Measurements from ENCODE around the gene GNB1L. TPM values are rescaled to one million over a fixed set of nuclear protein-coding genes. Genes with fewer than 3 reads are reported as not detected.

The GNB1L gene
- total and polyA plus RNA-seq, 9 of the 15 experiments (the other 6 are each of a cell fraction or from before 2014, with no cell fraction given) = 0.56 to 50.5 (median 10.2) TPM

GRCh38 chr22:19815093-19815822 is 39.4 kb downstream of the GNB1L start (continued):
- TF ChIP-seq CSDE1 (IDR thresholded peaks at IDR 0.05) = no peak
- no peak for TF ChIP-seq ZNF282 (CRISPR knock-in tag; IDR thresholded peaks at IDR 0.05)
- TF ChIP-seq, protein P1, sequence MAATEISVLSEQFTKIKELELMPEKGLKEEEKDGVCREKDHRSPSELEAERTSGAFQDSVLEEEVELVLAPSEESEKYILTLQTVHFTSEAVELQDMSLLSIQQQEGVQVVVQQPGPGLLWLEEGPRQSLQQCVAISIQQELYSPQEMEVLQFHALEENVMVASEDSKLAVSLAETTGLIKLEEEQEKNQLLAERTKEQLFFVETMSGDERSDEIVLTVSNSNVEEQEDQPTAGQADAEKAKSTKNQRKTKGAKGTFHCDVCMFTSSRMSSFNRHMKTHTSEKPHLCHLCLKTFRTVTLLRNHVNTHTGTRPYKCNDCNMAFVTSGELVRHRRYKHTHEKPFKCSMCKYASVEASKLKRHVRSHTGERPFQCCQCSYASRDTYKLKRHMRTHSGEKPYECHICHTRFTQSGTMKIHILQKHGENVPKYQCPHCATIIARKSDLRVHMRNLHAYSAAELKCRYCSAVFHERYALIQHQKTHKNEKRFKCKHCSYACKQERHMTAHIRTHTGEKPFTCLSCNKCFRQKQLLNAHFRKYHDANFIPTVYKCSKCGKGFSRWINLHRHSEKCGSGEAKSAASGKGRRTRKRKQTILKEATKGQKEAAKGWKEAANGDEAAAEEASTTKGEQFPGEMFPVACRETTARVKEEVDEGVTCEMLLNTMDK (IDR thresholded peaks at IDR 0.05; ENCODE audit: borderline replicate concordance, insufficient read depth, low read depth, low read length, poor library complexity, severe bottlenecking) = no peak
- no peak for TF ChIP-seq CBX8 (IDR thresholded peaks at IDR 0.05; ENCODE audit: borderline replicate concordance, extremely low read depth, low read depth, low read length, poor library complexity, severe bottlenecking)
- TF ChIP-seq ERF (CRISPR knock-in tag; IDR thresholded peaks at IDR 0.05) = peak; percentile 55
- peak; percentile 43; the same call in 1 of the 2 replicates for TF ChIP-seq PHF8 (IDR thresholded peaks at IDR 0.05; ENCODE audit: borderline replicate concordance, low read length)
- TF ChIP-seq, protein P2, sequence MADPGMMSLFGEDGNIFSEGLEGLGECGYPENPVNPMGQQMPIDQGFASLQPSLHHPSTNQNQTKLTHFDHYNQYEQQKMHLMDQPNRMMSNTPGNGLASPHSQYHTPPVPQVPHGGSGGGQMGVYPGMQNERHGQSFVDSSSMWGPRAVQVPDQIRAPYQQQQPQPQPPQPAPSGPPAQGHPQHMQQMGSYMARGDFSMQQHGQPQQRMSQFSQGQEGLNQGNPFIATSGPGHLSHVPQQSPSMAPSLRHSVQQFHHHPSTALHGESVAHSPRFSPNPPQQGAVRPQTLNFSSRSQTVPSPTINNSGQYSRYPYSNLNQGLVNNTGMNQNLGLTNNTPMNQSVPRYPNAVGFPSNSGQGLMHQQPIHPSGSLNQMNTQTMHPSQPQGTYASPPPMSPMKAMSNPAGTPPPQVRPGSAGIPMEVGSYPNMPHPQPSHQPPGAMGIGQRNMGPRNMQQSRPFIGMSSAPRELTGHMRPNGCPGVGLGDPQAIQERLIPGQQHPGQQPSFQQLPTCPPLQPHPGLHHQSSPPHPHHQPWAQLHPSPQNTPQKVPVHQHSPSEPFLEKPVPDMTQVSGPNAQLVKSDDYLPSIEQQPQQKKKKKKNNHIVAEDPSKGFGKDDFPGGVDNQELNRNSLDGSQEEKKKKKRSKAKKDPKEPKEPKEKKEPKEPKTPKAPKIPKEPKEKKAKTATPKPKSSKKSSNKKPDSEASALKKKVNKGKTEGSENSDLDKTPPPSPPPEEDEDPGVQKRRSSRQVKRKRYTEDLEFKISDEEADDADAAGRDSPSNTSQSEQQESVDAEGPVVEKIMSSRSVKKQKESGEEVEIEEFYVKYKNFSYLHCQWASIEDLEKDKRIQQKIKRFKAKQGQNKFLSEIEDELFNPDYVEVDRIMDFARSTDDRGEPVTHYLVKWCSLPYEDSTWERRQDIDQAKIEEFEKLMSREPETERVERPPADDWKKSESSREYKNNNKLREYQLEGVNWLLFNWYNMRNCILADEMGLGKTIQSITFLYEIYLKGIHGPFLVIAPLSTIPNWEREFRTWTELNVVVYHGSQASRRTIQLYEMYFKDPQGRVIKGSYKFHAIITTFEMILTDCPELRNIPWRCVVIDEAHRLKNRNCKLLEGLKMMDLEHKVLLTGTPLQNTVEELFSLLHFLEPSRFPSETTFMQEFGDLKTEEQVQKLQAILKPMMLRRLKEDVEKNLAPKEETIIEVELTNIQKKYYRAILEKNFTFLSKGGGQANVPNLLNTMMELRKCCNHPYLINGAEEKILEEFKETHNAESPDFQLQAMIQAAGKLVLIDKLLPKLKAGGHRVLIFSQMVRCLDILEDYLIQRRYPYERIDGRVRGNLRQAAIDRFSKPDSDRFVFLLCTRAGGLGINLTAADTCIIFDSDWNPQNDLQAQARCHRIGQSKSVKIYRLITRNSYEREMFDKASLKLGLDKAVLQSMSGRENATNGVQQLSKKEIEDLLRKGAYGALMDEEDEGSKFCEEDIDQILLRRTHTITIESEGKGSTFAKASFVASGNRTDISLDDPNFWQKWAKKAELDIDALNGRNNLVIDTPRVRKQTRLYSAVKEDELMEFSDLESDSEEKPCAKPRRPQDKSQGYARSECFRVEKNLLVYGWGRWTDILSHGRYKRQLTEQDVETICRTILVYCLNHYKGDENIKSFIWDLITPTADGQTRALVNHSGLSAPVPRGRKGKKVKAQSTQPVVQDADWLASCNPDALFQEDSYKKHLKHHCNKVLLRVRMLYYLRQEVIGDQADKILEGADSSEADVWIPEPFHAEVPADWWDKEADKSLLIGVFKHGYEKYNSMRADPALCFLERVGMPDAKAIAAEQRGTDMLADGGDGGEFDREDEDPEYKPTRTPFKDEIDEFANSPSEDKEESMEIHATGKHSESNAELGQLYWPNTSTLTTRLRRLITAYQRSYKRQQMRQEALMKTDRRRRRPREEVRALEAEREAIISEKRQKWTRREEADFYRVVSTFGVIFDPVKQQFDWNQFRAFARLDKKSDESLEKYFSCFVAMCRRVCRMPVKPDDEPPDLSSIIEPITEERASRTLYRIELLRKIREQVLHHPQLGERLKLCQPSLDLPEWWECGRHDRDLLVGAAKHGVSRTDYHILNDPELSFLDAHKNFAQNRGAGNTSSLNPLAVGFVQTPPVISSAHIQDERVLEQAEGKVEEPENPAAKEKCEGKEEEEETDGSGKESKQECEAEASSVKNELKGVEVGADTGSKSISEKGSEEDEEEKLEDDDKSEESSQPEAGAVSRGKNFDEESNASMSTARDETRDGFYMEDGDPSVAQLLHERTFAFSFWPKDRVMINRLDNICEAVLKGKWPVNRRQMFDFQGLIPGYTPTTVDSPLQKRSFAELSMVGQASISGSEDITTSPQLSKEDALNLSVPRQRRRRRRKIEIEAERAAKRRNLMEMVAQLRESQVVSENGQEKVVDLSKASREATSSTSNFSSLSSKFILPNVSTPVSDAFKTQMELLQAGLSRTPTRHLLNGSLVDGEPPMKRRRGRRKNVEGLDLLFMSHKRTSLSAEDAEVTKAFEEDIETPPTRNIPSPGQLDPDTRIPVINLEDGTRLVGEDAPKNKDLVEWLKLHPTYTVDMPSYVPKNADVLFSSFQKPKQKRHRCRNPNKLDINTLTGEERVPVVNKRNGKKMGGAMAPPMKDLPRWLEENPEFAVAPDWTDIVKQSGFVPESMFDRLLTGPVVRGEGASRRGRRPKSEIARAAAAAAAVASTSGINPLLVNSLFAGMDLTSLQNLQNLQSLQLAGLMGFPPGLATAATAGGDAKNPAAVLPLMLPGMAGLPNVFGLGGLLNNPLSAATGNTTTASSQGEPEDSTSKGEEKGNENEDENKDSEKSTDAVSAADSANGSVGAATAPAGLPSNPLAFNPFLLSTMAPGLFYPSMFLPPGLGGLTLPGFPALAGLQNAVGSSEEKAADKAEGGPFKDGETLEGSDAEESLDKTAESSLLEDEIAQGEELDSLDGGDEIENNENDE (IDR thresholded peaks at IDR 0.05; ENCODE audit: low read depth, low read length) = no peak
- TF ChIP-seq LARP7 (IDR thresholded peaks at IDR 0.05) = peak; percentile 63
- peak; percentile 70; the same call in 1 of the 2 replicates for TF ChIP-seq ZNF41 (CRISPR knock-in tag; conservative IDR thresholded peaks at IDR 0.05)
- no peak for TF ChIP-seq IFI16 (CRISPR knock-in tag; IDR thresholded peaks at IDR 0.05)
- TF ChIP-seq CBFA2T2 (conservative IDR thresholded peaks at IDR 0.05) = no peak
- 0 out of 2 replicates have a peak, but pooled peaks have one; percentile 5 for TF ChIP-seq CEBPB (tag; IDR thresholded peaks at IDR 0.05)
- peak; percentile 91 for TF ChIP-seq MTA3 (IDR thresholded peaks at IDR 0.05; ENCODE audit: borderline replicate concordance)
- peak; percentile 96 for TF ChIP-seq NBN (IDR thresholded peaks at IDR 0.05; ENCODE audit: low read depth)
- no peak for TF ChIP-seq ZNF551 (CRISPR knock-in tag; IDR thresholded peaks at IDR 0.05)
